DOHH2 (cell line): ENCODE results near the gene FBXW12.

Experiments
- H3F3A ChIP-seq: fragments of 200-600 bp; sonication (generic), shearing (Covaris generic); 2 replicates; pipeline ENCODE4 v1.6.0; 2016; ENCODE audit warnings: antibody characterized with exemption, mild to moderate bottlenecking; ENCODE audit not compliant: control insufficient read depth, insufficient read depth
- H3K27ac ChIP-seq: fragments of 200-600 bp; sonication (generic); 2 replicates; pipeline ENCODE4 v1.5.1; 2014; ENCODE audit warnings: low read depth, mild to moderate bottlenecking, low read length, moderate library complexity
- H3K27me3 ChIP-seq: fragments of 200-600 bp; sonication (generic); 2 replicates; pipeline ENCODE4 v1.6.1; 2014; ENCODE audit warnings: mild to moderate bottlenecking, low read length, mixed read lengths; ENCODE audit not compliant: control insufficient read depth
- H3K36me3 ChIP-seq: fragments of 200-600 bp; sonication (generic); 2 replicates; pipeline ENCODE4 v1.6.1; 2014; ENCODE audit warnings: mild to moderate bottlenecking, low read length, moderate library complexity, mixed read lengths; ENCODE audit not compliant: control insufficient read depth
- H3K4me1 ChIP-seq: fragments of 200-600 bp; sonication (generic); 2 replicates; pipeline ENCODE4 v1.6.1; 2014; ENCODE audit warnings: mild to moderate bottlenecking, low read length, mixed read lengths; ENCODE audit not compliant: control insufficient read depth
- H3K4me2 ChIP-seq: fragments of 200-600 bp; sonication (generic); 2 replicates; pipeline ENCODE4 v1.6.0; 2014; ENCODE audit warnings: mild to moderate bottlenecking, low read length, moderate library complexity
- H3K4me3 ChIP-seq: fragments of 200-600 bp; sonication (generic); 2 replicates; pipeline ENCODE4 v1.5.1; 2014; ENCODE audit warnings: mild to moderate bottlenecking, low read length, mixed read lengths
- H3K79me2 ChIP-seq: fragments of 200-600 bp; sonication (generic); 2 replicates; pipeline ENCODE4 v1.6.1; 2014; ENCODE audit warnings: mild to moderate bottlenecking, low read length, mixed read lengths; ENCODE audit not compliant: control insufficient read depth
- H3K9me2 ChIP-seq: fragments of 200-600 bp; sonication (generic); replicated peaks from 2 replicates; pipeline ENCODE4 v1.6.1; 2014; ENCODE audit warnings: mild to moderate bottlenecking, low read length, mixed read lengths; ENCODE audit not compliant: control insufficient read depth
- H3K9me3 ChIP-seq: fragments of 200-600 bp; sonication (generic); 2 replicates; pipeline ENCODE4 v1.6.1; 2014; ENCODE audit warnings: antibody characterized with exemption, low read length, mixed read lengths; ENCODE audit not compliant: control insufficient read depth, insufficient read depth
- H4K20me1 ChIP-seq: fragments of 200-600 bp; sonication (generic); 2 replicates; pipeline ENCODE4 v1.6.0; 2014; ENCODE audit warnings: low read depth, mild to moderate bottlenecking, antibody characterized with exemption, low read length, moderate library complexity; ENCODE audit not compliant: control insufficient read depth, insufficient read depth
- EZH2phosphoT487 ChIP-seq: fragments of 200-600 bp; sonication (generic); IDR thresholded peaks from 2 replicates; pipeline ENCODE4 v1.6.1; 2017; ENCODE audit warnings: borderline replicate concordance, mild to moderate bottlenecking, antibody characterized with exemption, low read length, moderate library complexity, mixed read lengths
- TF ChIP-seq, protein P1 (sequence below): fragments of 200-600 bp; sonication (generic); IDR thresholded peaks from one replicate; pipeline ENCODE4 v1.5.1; 2014; ENCODE audit warnings: antibody characterized with exemption, mild to moderate bottlenecking, low read depth, low read length; ENCODE audit not compliant: poor library complexity, severe bottlenecking

FBXW12 gene

DNA sequence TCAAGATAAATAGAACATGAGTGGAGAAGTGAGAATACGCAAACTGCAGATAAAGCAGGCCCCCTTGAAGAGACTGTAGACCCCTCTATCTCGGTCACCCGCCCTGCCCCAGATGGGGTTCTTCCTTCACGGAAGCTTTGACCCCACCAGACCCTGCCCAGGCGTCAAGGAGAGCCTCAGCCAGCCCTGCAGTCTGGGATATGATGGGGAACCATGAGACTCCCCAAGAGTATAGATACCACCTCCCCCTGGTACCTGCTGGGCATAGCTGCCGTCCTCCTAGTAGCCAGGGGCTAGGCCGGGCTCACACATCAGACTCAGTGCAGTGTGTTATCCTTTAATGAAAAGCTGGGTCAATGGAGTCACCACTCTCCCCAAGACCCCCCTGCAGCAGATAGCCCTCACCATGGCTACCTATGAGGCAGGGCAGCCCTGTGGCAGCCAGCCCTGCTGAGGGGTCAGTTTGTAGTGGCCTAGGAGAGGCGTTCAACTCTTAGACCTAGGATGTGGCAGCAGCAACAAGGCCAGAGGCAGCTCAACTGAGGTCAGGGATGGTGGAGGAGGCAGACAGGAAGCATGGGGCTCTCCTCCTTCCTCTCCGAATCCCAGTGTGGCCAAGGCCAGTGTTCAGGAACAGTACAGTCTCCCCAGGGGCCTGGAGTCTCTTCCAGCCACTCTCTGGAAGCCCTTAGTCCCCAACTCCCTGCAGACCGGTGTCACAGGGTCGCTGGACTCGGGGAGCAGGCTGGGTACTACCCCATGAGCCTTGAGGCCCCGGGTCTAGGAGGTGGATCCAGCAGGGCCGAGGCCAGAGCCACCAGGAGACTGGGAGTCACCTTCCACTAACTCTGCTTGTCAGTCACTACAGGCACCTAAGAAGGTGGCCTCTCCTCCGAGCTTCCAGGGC, 31.8 kb downstream of the FBXW12 start:
- no peak for TF ChIP-seq EZH2phosphoT487
- TF ChIP-seq, protein P1, sequence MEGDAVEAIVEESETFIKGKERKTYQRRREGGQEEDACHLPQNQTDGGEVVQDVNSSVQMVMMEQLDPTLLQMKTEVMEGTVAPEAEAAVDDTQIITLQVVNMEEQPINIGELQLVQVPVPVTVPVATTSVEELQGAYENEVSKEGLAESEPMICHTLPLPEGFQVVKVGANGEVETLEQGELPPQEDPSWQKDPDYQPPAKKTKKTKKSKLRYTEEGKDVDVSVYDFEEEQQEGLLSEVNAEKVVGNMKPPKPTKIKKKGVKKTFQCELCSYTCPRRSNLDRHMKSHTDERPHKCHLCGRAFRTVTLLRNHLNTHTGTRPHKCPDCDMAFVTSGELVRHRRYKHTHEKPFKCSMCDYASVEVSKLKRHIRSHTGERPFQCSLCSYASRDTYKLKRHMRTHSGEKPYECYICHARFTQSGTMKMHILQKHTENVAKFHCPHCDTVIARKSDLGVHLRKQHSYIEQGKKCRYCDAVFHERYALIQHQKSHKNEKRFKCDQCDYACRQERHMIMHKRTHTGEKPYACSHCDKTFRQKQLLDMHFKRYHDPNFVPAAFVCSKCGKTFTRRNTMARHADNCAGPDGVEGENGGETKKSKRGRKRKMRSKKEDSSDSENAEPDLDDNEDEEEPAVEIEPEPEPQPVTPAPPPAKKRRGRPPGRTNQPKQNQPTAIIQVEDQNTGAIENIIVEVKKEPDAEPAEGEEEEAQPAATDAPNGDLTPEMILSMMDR = no peak
- Histone ChIP-seq H3K9me3 (no peaks in the 10 kb centered on the region), H4K20me1 (no peaks in the 10 kb centered on the region), H3K79me2 (no peaks in the 10 kb centered on the region), H3K27me3 (no peaks in the 10 kb centered on the region), H3K4me2 (no peak overlapping the region), H3K36me3 (no peaks in the 10 kb centered on the region), H3K9me2 (no peaks in the 10 kb centered on the region), H3K4me3 (no peak overlapping the region), H3K4me1 (no peaks in the 10 kb centered on the region), H3F3A (no peaks in the 10 kb centered on the region), H3K27ac (no peak overlapping the region)

DNA sequence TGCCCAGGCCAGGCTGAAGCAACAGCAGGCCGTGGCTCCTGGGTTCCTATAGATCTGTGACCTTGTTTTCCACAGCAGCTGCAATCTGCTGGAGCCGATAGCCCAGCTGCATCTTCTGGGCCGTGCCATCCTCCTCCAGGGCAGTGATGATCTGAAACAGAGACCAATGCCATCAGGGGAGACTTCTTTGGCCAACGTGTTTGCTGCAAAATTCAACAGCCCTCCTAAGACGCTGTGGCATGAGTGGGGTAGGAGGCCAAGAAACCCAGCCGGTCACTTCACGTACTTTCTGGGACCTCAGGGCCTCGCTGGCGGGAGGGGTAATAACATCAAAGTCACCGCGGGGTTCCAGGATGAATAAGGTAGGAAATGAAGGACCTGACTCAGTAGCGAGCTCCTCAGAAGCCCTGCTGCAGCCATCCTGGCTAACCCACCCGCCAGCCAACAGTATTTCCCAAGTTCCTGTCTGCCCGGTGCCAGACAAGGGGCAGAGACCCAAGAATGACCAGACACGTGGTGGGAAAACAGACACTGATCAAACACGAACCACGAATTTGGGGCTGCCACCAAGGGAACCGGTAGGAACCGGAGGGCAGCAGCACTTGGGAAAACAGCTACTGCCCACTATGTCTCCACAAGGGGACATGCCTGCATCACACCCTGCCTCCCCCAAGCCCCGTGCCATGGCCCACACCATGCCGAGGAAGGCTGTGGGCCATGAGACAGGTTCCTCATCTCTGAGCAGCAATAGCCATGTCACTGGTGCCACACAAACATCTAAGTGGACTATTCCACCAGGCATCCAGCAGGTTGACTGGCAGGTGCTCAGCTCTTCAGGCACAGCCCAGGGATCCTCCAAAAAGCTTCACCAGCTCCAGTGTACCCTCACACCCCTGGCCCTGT, 32.7 kb downstream of the FBXW12 start:
- Histone ChIP-seq H3K9me2 (no peaks in the 10 kb centered on the region), H3K79me2 (no peaks in the 10 kb centered on the region), H3K27ac (no peak overlapping the region), H3F3A (no peaks in the 10 kb centered on the region), H3K4me1 (no peaks in the 10 kb centered on the region), H3K36me3 (no peaks in the 10 kb centered on the region), H4K20me1 (no peaks in the 10 kb centered on the region), H3K27me3 (no peaks in the 10 kb centered on the region), H3K4me3 (no peak overlapping the region), H3K9me3 (no peaks in the 10 kb centered on the region), H3K4me2 (no peak overlapping the region)
- TF ChIP-seq EZH2phosphoT487 = no peak
- TF ChIP-seq, protein P1 = no peak

DNA sequence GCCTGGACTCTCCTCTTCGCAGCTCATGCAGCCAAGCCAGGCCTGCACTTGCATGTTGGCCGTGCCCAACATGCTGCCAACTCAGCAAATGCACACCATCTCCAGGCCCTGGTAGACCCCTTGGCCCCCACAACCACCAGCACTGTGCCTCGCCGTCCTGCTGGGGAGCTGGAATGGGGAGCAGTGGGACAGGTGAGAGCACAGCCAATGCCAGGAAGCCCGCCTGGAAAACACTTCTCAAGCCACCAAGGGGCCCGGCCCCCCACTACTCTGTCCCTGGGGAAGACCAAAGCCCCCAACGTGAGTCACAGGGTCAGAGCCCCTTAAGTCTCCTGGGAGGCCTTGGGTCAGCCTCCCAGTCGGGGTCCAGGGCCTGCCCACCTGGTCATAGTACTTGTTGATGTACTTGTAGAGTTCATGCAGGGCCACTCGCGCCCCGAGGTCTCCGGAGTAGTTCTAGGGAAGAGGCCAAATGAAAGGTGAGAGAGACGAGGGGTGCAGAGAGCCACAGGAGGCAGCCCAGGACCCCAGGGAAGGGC, 33.4 kb downstream of the FBXW12 start:
- no peaks in the 10 kb centered on the region for H3K9me3 ChIP-seq
- H3K4me3 ChIP-seq = no peak overlapping the region
- no peak overlapping the region for H3K27ac ChIP-seq
- H3K4me1 ChIP-seq = no peaks in the 10 kb centered on the region
- TF ChIP-seq EZH2phosphoT487 = no peak
- TF ChIP-seq, protein P1 = no peak
- no peaks in the 10 kb centered on the region for H3K27me3 ChIP-seq
- H3K4me2 ChIP-seq = no peak overlapping the region
- H3F3A ChIP-seq = no peaks in the 10 kb centered on the region
- H3K36me3 ChIP-seq = no peaks in the 10 kb centered on the region
- no peaks in the 10 kb centered on the region for H3K9me2 ChIP-seq
- H3K79me2 ChIP-seq = no peaks in the 10 kb centered on the region
- no peaks in the 10 kb centered on the region for H4K20me1 ChIP-seq
